ENCODE data around the gene PSMB5. TPM values are rescaled to one million over a fixed set of nuclear protein-coding genes. Genes with fewer than 3 reads are reported as not detected.

The PSMB5 gene
- total and polyA plus RNA-seq, 9 of the 15 experiments (the other 6 are each of a cell fraction or from before 2014, with no cell fraction given) = 198 to 1,870 (median 269) TPM

DNA sequence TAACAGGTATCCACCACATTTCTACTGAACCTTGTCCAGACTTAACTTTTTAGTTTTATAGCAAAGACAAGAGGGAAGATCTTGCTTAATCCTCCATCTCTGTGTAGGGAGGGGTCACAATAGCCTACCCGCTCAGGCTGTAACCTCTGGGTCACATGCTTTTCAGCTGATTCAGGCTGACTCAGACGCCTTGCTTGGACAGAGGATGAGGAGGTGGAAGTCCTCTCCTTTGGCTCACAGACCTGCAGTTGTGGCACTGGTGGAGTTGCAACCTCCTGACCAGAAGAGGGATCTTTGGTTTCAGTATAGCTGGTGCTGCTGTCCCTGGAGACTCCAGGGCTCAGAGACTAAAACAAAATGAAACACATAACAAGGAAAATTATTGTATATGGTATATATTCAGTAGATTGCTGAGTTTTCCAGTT lies 44.0 kb upstream of the PSMB5 start (continued):
- peak; percentile 48; the same call in 1 of the 2 replicates for TF ChIP-seq NKRF (IDR thresholded peaks at IDR 0.05; ENCODE audit: borderline replicate concordance)
- no peak for TF ChIP-seq MCM5 (IDR thresholded peaks at IDR 0.05; ENCODE audit: low read depth)
- peak; percentile 94 for TF ChIP-seq CEBPB (tag; IDR thresholded peaks at IDR 0.05)
- TF ChIP-seq, protein P1, sequence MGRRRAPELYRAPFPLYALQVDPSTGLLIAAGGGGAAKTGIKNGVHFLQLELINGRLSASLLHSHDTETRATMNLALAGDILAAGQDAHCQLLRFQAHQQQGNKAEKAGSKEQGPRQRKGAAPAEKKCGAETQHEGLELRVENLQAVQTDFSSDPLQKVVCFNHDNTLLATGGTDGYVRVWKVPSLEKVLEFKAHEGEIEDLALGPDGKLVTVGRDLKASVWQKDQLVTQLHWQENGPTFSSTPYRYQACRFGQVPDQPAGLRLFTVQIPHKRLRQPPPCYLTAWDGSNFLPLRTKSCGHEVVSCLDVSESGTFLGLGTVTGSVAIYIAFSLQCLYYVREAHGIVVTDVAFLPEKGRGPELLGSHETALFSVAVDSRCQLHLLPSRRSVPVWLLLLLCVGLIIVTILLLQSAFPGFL (CRISPR knock-in tag; IDR thresholded peaks at IDR 0.05) = no peak
- no peak for TF ChIP-seq SNRNP70 (optimal IDR thresholded peaks at IDR 0.05; ENCODE audit: low read depth, low read length)
- TF ChIP-seq, protein P2, sequence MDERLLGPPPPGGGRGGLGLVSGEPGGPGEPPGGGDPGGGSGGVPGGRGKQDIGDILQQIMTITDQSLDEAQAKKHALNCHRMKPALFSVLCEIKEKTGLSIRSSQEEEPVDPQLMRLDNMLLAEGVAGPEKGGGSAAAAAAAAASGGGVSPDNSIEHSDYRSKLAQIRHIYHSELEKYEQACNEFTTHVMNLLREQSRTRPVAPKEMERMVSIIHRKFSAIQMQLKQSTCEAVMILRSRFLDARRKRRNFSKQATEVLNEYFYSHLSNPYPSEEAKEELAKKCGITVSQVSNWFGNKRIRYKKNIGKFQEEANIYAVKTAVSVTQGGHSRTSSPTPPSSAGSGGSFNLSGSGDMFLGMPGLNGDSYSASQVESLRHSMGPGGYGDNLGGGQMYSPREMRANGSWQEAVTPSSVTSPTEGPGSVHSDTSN (CRISPR knock-in tag; IDR thresholded peaks at IDR 0.05; ENCODE audit: low read depth) = no peak
- TF ChIP-seq, protein P2 (tag; conservative IDR thresholded peaks at IDR 0.05; ENCODE audit: low read depth) = no peak
- no peak for TF ChIP-seq ELF1 (tag; IDR thresholded peaks at IDR 0.05)
- TF ChIP-seq TAF7 (tag; IDR thresholded peaks at IDR 0.05) = no peak
- no peak for TF ChIP-seq ZNF707 (CRISPR knock-in tag; conservative IDR thresholded peaks at IDR 0.05)
- TF ChIP-seq, protein P3, sequence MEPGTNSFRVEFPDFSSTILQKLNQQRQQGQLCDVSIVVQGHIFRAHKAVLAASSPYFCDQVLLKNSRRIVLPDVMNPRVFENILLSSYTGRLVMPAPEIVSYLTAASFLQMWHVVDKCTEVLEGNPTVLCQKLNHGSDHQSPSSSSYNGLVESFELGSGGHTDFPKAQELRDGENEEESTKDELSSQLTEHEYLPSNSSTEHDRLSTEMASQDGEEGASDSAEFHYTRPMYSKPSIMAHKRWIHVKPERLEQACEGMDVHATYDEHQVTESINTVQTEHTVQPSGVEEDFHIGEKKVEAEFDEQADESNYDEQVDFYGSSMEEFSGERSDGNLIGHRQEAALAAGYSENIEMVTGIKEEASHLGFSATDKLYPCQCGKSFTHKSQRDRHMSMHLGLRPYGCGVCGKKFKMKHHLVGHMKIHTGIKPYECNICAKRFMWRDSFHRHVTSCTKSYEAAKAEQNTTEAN (CRISPR knock-in tag; IDR thresholded peaks at IDR 0.05) = no peak
- no peak for TF ChIP-seq PHF21A (IDR thresholded peaks at IDR 0.05; ENCODE audit: borderline replicate concordance, low read depth)
- no peak for TF ChIP-seq ZNF780A (CRISPR knock-in tag; IDR thresholded peaks at IDR 0.05)
- no peak for TF ChIP-seq GTF2A2 (tag; IDR thresholded peaks at IDR 0.05)
- TF ChIP-seq POLR2H (tag; IDR thresholded peaks at IDR 0.05; ENCODE audit: low read depth) = no peak
- no peak for TF ChIP-seq ZC3H8 (IDR thresholded peaks at IDR 0.05)
- no peak for TF ChIP-seq GATAD2B (IDR thresholded peaks at IDR 0.05; ENCODE audit: borderline replicate concordance)
- TF ChIP-seq NFIC (IDR thresholded peaks at IDR 0.05) = no peak
- TF ChIP-seq RBM22 (IDR thresholded peaks at IDR 0.05; ENCODE audit: low read depth, low read length, poor library complexity, severe bottlenecking) = no peak
- TF ChIP-seq SIRT6 (IDR thresholded peaks at IDR 0.05; ENCODE audit: low read depth, low read length) = no peak
- TF ChIP-seq ETS2 (tag; IDR thresholded peaks at IDR 0.05; ENCODE audit: borderline replicate concordance, poor library complexity, severe bottlenecking) = no peak
- no peak for TF ChIP-seq ZNF354B (CRISPR knock-in tag; IDR thresholded peaks at IDR 0.05)
- no peak for TF ChIP-seq TCF7 (IDR thresholded peaks at IDR 0.05; ENCODE audit: borderline replicate concordance)
- TF ChIP-seq FOXK2 (conservative IDR thresholded peaks at IDR 0.05 in 1 of 2, IDR thresholded peaks at IDR 0.05 in 1 of 2; ENCODE audit: low read depth in 2 of 2) = peak in 1 of 2 experiments; percentile 47; a peak in 2 of 4 replicates
